Transverse colon (tissue), 4 donors: Measurements from ENCODE around the gene MARCHF7. TPM values are rescaled to one million over a fixed set of nuclear protein-coding genes. Genes with fewer than 3 reads are reported as not detected.

Experiments used
- DNase-seq: peaks from one replicate; pipeline ENCODE4 v3.0.0-alpha.2; 2019
- H3K27ac ChIP-seq, 4 donors: fragments of 200-600 bp; sonication (generic); 2 replicates each; pipeline ENCODE4 v1.5.1; 2016 to 2018; ENCODE audit warnings: inconsistent platforms in 4 of 4
- H3K27me3 ChIP-seq: fragments of 200-600 bp; sonication (generic); 2 replicates; pipeline ENCODE4 v1.5.1; 2017; ENCODE audit warnings: inconsistent platforms
- H3K36me3 ChIP-seq, 4 donors: fragments of 200-600 bp; sonication (generic); 2 replicates each; pipeline ENCODE4 v1.5.1; 2017 to 2019; ENCODE audit warnings: inconsistent platforms in 4 of 4
- H3K4me1 ChIP-seq, 4 donors: fragments of 200-600 bp; sonication (generic); 2 replicates each; pipeline ENCODE4 v1.5.1; 2017 to 2020; ENCODE audit warnings: inconsistent platforms in 4 of 4
- H3K4me3 ChIP-seq, 4 donors: fragments of 200-600 bp; sonication (generic); 1 replicate in 1 of 4; 2 replicates in 3 of 4; pipeline versions ENCODE4 v1.5.1 to v1.6.1; 2017 to 2019; ENCODE audit warnings: inconsistent platforms in 4 of 4
- H3K9me3 ChIP-seq, 2 donors: fragments of 200-600 bp; sonication (generic); 2 replicates each; pipeline ENCODE4 v1.5.1; 2017 to 2019; ENCODE audit warnings: inconsistent platforms in 2 of 2
- EP300 ChIP-seq: sonication (generic); formaldehyde crosslinking; IDR thresholded peaks from one replicate; pipeline ENCODE4 v1.6.1; 2017; ENCODE audit warnings: antibody characterized with exemption, low read depth
- POLR2A ChIP-seq: fragments of 450-650 bp; IDR thresholded peaks from one replicate; pipeline ENCODE4 v1.6.1; 2016; ENCODE audit warnings: antibody characterized with exemption, mild to moderate bottlenecking, moderate library complexity
- POLR2AphosphoS5 ChIP-seq, 3 donors: sonication (generic); formaldehyde crosslinking; IDR thresholded peaks; one replicate each; pipeline ENCODE4 v1.6.1; 2016; ENCODE audit warnings: antibody characterized with exemption in 3 of 3
- WGBS, 2 donors: methylation state at CpG; one replicate each; pipeline ENCODE4 v1.1.5; 2018; ENCODE audit warnings: low coverage in 1 of 2; 5-methylcytosine and 5-hydroxymethylcytosine counted together
- in situ Hi-C, 4 donors: fragments of 200-750 bp; cut with MboI; loops; one replicate each; pipeline versions ENCODE4 v1.15.0 to v1.15.1; 2017; ENCODE audit warnings: low sequenced_read_pairs in 3 of 4, low pct_ligation_motif_present in 1 of 4, low pct_unique_long_range_greater_than_20kb in 1 of 4
- intact Hi-C: fragments of 100-400 bp; cut with DNase I; formaldehyde crosslinking; loops from one replicate; pipeline ENCODE4 v1.15.1; 2023; ENCODE audit warnings: low total_unique reads
- total RNA-seq, 4 donors: library from RNA; depleted of rRNA; stranded (reverse); fragments of >200 nt; gene quantifications; one replicate each; pipeline ENCODE4 v1.1.0, GENCODE V29; 2016
- TF ChIP-seq, protein P1 (sequence below), 5 experiments: fragments of 200-600 bp in 3 of 5; fragments of 450-650 bp in 2 of 5; sonication (generic) in 3 of 5; IDR thresholded peaks; 1 replicate in 2 of 5; 2 replicates in 3 of 5; pipeline ENCODE4 v1.5.1; 2016 to 2017; ENCODE audit warnings: antibody characterized with exemption in 5 of 5, inconsistent platforms in 3 of 5, mild to moderate bottlenecking in 2 of 5, moderate library complexity in 1 of 5

The MARCHF7 gene
- total RNA-seq, 4 donors from 2014 or later = 25.8 to 96.9 (median 71.0) TPM

DNA sequence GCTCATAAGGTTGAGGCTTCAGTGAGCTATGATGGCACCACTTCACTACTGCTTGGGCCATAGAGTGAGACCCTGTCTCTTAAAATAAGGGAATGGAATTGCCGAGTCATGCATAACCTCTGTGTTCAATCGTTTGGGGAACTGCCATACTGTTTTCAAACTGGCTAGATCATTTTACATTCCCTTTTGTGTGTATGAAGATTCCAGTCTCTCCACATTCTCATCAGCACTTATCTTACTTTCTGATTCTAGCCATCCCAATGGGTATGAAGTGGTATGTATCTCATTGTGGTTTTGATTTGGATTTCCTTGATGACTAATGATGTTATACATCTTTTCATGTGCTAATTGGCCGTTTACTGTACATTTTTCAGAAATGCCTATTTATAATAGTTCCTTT lies 23.7 kb downstream of the MARCHF7 start:
- Histone ChIP-seq H3K4me3 (no peak overlapping the region), H3K9me3 (no peaks in the 10 kb centered on the region), H3K4me1 (peaks cover 0 to 6% (median 0%) of the 10 kb centered on the region in 4 donors), H3K27me3 (no peaks in the 10 kb centered on the region), H3K27ac (no peak overlapping the region), H3K36me3 (peaks cover 0 to 35% (median 4%) of the 10 kb centered on the region in 4 donors)
- in situ Hi-C loops = no loop called here
- intact Hi-C loops = no loop called here
- no peak for DNase-seq
- TF ChIP-seq, protein P1, sequence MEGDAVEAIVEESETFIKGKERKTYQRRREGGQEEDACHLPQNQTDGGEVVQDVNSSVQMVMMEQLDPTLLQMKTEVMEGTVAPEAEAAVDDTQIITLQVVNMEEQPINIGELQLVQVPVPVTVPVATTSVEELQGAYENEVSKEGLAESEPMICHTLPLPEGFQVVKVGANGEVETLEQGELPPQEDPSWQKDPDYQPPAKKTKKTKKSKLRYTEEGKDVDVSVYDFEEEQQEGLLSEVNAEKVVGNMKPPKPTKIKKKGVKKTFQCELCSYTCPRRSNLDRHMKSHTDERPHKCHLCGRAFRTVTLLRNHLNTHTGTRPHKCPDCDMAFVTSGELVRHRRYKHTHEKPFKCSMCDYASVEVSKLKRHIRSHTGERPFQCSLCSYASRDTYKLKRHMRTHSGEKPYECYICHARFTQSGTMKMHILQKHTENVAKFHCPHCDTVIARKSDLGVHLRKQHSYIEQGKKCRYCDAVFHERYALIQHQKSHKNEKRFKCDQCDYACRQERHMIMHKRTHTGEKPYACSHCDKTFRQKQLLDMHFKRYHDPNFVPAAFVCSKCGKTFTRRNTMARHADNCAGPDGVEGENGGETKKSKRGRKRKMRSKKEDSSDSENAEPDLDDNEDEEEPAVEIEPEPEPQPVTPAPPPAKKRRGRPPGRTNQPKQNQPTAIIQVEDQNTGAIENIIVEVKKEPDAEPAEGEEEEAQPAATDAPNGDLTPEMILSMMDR (IDR thresholded peaks at IDR 0.05) = no peak
- TF ChIP-seq EP300 (no peak), POLR2A (no peak), POLR2AphosphoS5 (IDR thresholded peaks at IDR 0.05) (no peak)
- WGBS, 2 donors = 79 to 83% methylated on average over 3 of the region's 3 CpGs

DNA sequence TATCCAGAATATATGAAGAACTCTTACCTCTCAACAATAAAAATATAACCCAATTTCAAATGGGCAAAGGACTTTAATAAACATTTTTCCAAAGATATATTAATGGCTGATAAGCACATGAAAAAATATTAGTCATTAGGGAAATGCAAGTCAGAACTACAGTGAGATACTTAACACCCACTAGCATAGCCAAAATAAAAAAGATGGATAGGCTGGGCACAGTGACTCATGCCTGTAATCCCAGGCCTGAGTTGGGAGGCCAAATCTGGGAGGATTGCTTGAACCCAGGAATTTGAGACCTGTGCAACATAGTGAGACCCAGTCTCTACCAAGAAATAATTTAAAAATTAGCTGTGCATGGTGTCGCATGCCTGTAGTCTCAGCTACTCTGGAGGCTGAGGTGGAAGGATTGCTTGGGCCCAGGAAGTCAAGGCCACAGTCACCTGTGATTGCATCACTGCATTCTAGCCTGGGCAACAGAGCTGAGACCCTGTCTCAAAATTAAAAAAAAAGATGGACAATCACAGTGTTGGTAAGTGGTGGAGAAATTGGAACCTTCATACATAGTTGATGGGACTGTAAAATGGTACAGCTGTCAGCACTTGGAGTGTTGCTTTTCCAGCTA lies 25.1 kb downstream of the MARCHF7 start:
- intact Hi-C loops (no loop called here), in situ Hi-C loops (no loop called here)
- H3K27ac ChIP-seq = no peak overlapping the region
- peaks cover 0 to 21% (median 0%) of the 10 kb centered on the region in 4 donors for H3K36me3 ChIP-seq
- no peaks in the 10 kb centered on the region for H3K27me3 ChIP-seq
- TF ChIP-seq EP300 = no peak
- TF ChIP-seq, protein P1 (IDR thresholded peaks at IDR 0.05) = no peak
- no peak for TF ChIP-seq POLR2A
- no peak for TF ChIP-seq POLR2AphosphoS5 (IDR thresholded peaks at IDR 0.05)
- H3K4me1 ChIP-seq = peaks cover 0 to 6% (median 0%) of the 10 kb centered on the region in 4 donors
- DNase-seq = no peak
- WGBS, 2 donors = 100% methylated on average over 1 of the region's 1 CpG; no CpG with 5 or more reads in 1 of the 2 donors
- H3K9me3 ChIP-seq = no peaks in the 10 kb centered on the region
- no peak overlapping the region for H3K4me3 ChIP-seq

DNA sequence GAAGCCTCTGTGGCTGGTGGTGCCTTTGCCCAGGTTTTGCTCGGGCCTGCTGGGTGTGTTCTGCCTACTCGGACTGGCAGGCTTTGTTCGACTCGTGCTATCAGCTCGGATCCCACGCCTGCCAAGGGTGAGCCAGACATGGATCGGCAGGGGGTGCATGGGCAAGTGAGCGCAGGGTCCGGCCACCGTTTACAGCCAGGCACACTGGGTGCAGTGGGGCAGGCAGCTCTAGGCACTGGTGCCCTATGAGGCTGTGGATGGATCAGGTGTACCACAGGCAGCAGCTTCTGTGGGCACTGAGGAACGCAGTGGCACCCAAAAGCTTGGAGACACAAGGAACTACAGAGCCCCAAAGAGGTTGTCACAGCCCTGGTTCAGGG lies 25.6 kb downstream of the MARCHF7 start:
- Histone ChIP-seq H3K4me1 (peaks cover 0 to 6% (median 0%) of the 10 kb centered on the region in 4 donors), H3K36me3 (peaks cover 0 to 20% (median 0%) of the 10 kb centered on the region in 4 donors), H3K27me3 (no peaks in the 10 kb centered on the region), H3K9me3 (no peaks in the 10 kb centered on the region), H3K27ac (no peak overlapping the region), H3K4me3 (no peak overlapping the region)
- no peak for DNase-seq
- TF ChIP-seq, protein P1 (IDR thresholded peaks at IDR 0.05) = no peak
- TF ChIP-seq EP300 (no peak), POLR2AphosphoS5 (IDR thresholded peaks at IDR 0.05) (no peak), POLR2A (no peak)
- WGBS, 2 donors = 93% methylated on average over 11 of the region's 11 CpGs; no CpG with 5 or more reads in 1 of the 2 donors
- intact Hi-C loops = no loop called here
- in situ Hi-C loops = no loop called here

- H3K27ac ChIP-seq = no peak overlapping the region
- no peaks in the 10 kb centered on the region for H3K27me3 ChIP-seq
- peaks cover 0 to 28% (median 0%) of the 10 kb centered on the region in 4 donors for H3K36me3 ChIP-seq
- intact Hi-C loops (no loop called here), in situ Hi-C loops (no loop called here)
- TF ChIP-seq, protein P1 (IDR thresholded peaks at IDR 0.05) = no peak
- TF ChIP-seq EP300 (no peak), POLR2AphosphoS5 (IDR thresholded peaks at IDR 0.05) (no peak), POLR2A (no peak)
- no peak for DNase-seq
- H3K4me3 ChIP-seq = no peak overlapping the region
- WGBS, 2 donors = 90 to 93% methylated on average over 2 to 13 of the region's 15 CpGs
- peaks cover 0 to 6% (median 0%) of the 10 kb centered on the region in 4 donors for H3K4me1 ChIP-seq
- H3K9me3 ChIP-seq = no peaks in the 10 kb centered on the region
These were observed 26.4 kb downstream of the MARCHF7 start for GRCh38 chr2:159738509-159739390.
